Stomach (tissue), 19 donors: Measurements from ENCODE around the gene CXCR3. TPM values are rescaled to one million over a fixed set of nuclear protein-coding genes. Genes with fewer than 3 reads are reported as not detected.

Source experiments
- DNase-seq, 2 donors: peaks; one replicate each; pipeline versions ENCODE4 v3.0.0 to v3.0.0-alpha.2; 2013 to 2019
- H3K27ac ChIP-seq, 5 donors: fragments of 200-600 bp in 4 of 5; sonication (generic) in 4 of 5; one replicate each; pipeline ENCODE4 v1.5.1; 2013 to 2019; ENCODE audit warnings: mild to moderate bottlenecking in 1 of 5, moderate library complexity in 1 of 5
- H3K27me3 ChIP-seq, 3 donors: fragments of 200-600 bp; sonication (generic); one replicate each; pipeline ENCODE4 v1.5.1; 2017 to 2019; ENCODE audit warnings: mixed run types in 1 of 3
- H3K36me3 ChIP-seq, 4 donors: fragments of 200-600 bp; sonication (generic); 1 replicate in 3 of 4; 2 replicates in 1 of 4; pipeline ENCODE4 v1.5.1; 2016 to 2019
- H3K4me1 ChIP-seq, 4 donors: fragments of 200-600 bp; sonication (generic); one replicate each; pipeline ENCODE4 v1.5.1; 2016 to 2019
- H3K4me3 ChIP-seq, 4 donors: fragments of 200-600 bp; sonication (generic) in 3 of 4; one replicate each; pipeline ENCODE4 v1.5.1; 2016 to 2019; ENCODE audit warnings: mild to moderate bottlenecking in 1 of 4
- H3K9me3 ChIP-seq, 4 donors: fragments of 200-600 bp; sonication (generic); one replicate each; pipeline ENCODE4 v1.5.1; 2016 to 2019
- EP300 ChIP-seq: sonication (generic); formaldehyde crosslinking; IDR thresholded peaks from one replicate; pipeline ENCODE4 v1.6.1; 2017; ENCODE audit warnings: antibody characterized with exemption
- POLR2A ChIP-seq, 4 donors: fragments of 450-650 bp; IDR thresholded peaks; one replicate each; pipeline ENCODE4 v1.6.1; 2016; ENCODE audit warnings: antibody characterized with exemption in 4 of 4, control low read depth in 2 of 4, mild to moderate bottlenecking in 1 of 4, moderate library complexity in 1 of 4
- POLR2AphosphoS5 ChIP-seq, 3 donors: sonication (generic); formaldehyde crosslinking; IDR thresholded peaks; one replicate each; pipeline ENCODE4 v1.6.1; 2016; ENCODE audit warnings: antibody characterized with exemption in 3 of 3
- WGBS, 5 donors: extraction: QIAGEN DNeasy Blood & Tissue Kit in 3 of 5; methylation state at CpG; one replicate each; pipeline versions ENCODE4 v1.1.5 to v1.1.7; 2013 to 2018; 5-methylcytosine and 5-hydroxymethylcytosine counted together
- intact Hi-C: fragments of 100-400 bp; cut with DNase I; formaldehyde crosslinking; loops from one replicate; pipeline ENCODE4 v1.15.1; 2023; ENCODE audit warnings: low total_unique reads
- long read RNA-seq, 10 donors: transcript quantifications; one replicate each; lab custom pipeline, GENCODE V29; 2026
- polyA plus RNA-seq, 3 donors: library from polyadenylated mRNA; stranded (reverse); fragments of 200-250 nt; gene quantifications; one replicate each; pipeline ENCODE4 v1.2.3, GENCODE V29; 2013
- total RNA-seq, 5 donors: library from RNA; depleted of rRNA; stranded (reverse); fragments of >200 nt; gene quantifications; one replicate each; pipeline versions ENCODE4 v1.1.0 to v1.2.3, GENCODE V29; 2014 to 2016
- TF ChIP-seq, protein P1 (sequence below), 7 experiments: fragments of 450-650 bp in 4 of 7; fragments of 200-600 bp in 3 of 7; sonication (generic) in 3 of 7; IDR thresholded peaks; one replicate each; pipeline ENCODE4 v1.5.1; 2016 to 2019; ENCODE audit warnings: antibody characterized with exemption in 7 of 7, control low read depth in 2 of 7, mild to moderate bottlenecking in 1 of 7
- donor health status: healthy with polysubstance abuse.
- donor health status: Bipolar disorder and iron deficiency.
- donor health status: healthy.

CXCR3 gene
- total RNA-seq (not detected), polyA plus RNA-seq (1 to 10 TPM in 1 of 3 donors, under 1 TPM in 2; 0.19 to 1.5 (median 0.28) TPM)
- long read RNA-seq, donor 1 = 0 reads
- long read RNA-seq, donor 2 = 0 reads
- long read RNA-seq, donor 3 = 0 reads
- long read RNA-seq, donor 4 = 0 reads
- long read RNA-seq, donor 5, partial matches to known transcripts = 0 of 1 reads
- long read RNA-seq, donor 5, other reads (novel, unspliced or antisense) = 0 of 1 reads
- long read RNA-seq, donor 6 = 0 reads
- long read RNA-seq, donor 7 = 0 reads
- long read RNA-seq, donor 8 = 0 reads
- long read RNA-seq, donor 9 = 0 reads
- long read RNA-seq, donor 10 = 0 reads

DNA sequence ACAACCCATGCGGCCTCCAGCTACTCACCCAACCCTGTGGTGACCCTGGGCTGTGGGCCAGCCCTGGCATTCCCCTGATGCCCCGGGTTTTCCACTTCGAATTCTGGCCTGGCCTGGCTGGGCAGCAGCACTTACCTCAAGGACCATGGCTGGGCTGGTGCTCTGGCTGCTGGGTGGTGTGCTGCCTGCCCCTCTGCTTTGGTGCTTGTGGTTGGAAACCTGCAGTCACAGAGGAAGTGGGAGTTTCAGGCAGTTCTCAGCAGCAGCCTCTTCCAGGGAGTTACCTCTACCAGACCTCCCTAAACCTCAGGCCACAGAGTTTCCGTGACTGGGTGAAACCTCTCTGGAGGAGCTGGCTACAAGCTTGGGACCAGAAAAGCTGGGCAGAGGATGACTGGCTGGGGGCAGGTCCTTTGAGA lies at the start of gene CXCR3:
Gene CXCR3 (minus strand): TSS at position 209 of the 419 bp plus-strand sequence. CDS start 62 bp downstream, at position 147.
- no peak for TF ChIP-seq POLR2AphosphoS5 (IDR thresholded peaks at IDR 0.05)
- TF ChIP-seq, protein P1, sequence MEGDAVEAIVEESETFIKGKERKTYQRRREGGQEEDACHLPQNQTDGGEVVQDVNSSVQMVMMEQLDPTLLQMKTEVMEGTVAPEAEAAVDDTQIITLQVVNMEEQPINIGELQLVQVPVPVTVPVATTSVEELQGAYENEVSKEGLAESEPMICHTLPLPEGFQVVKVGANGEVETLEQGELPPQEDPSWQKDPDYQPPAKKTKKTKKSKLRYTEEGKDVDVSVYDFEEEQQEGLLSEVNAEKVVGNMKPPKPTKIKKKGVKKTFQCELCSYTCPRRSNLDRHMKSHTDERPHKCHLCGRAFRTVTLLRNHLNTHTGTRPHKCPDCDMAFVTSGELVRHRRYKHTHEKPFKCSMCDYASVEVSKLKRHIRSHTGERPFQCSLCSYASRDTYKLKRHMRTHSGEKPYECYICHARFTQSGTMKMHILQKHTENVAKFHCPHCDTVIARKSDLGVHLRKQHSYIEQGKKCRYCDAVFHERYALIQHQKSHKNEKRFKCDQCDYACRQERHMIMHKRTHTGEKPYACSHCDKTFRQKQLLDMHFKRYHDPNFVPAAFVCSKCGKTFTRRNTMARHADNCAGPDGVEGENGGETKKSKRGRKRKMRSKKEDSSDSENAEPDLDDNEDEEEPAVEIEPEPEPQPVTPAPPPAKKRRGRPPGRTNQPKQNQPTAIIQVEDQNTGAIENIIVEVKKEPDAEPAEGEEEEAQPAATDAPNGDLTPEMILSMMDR (IDR thresholded peaks at IDR 0.05) = no peak
- TF ChIP-seq POLR2A (IDR thresholded peaks at IDR 0.05) = no peak
- TF ChIP-seq EP300 = no peak
- Histone ChIP-seq H3K27ac (peak within 1 kb of the TSS in 2 of 5 donors; percentile 5 to 57), H3K4me1 (peaks cover 9 to 25% (median 17%) of the 10 kb centered on the region in 4 donors), H3K36me3 (peaks cover 0 to 16% (median 14%) of the 10 kb centered on the region in 4 donors), H3K27me3 (no peaks in the 10 kb centered on the region), H3K4me3 (peak within 1 kb of the TSS in 2 of 4 donors; percentile 4 to 11), H3K9me3 (no peaks in the 10 kb centered on the region)
- WGBS, 5 donors = 45 to 61% (median 47%) methylated on average over 4 of the region's 4 CpGs; no CpG with 5 or more reads in 1 of the 5 donors
- intact Hi-C loops = no loop called here
- no peak for DNase-seq

DNA sequence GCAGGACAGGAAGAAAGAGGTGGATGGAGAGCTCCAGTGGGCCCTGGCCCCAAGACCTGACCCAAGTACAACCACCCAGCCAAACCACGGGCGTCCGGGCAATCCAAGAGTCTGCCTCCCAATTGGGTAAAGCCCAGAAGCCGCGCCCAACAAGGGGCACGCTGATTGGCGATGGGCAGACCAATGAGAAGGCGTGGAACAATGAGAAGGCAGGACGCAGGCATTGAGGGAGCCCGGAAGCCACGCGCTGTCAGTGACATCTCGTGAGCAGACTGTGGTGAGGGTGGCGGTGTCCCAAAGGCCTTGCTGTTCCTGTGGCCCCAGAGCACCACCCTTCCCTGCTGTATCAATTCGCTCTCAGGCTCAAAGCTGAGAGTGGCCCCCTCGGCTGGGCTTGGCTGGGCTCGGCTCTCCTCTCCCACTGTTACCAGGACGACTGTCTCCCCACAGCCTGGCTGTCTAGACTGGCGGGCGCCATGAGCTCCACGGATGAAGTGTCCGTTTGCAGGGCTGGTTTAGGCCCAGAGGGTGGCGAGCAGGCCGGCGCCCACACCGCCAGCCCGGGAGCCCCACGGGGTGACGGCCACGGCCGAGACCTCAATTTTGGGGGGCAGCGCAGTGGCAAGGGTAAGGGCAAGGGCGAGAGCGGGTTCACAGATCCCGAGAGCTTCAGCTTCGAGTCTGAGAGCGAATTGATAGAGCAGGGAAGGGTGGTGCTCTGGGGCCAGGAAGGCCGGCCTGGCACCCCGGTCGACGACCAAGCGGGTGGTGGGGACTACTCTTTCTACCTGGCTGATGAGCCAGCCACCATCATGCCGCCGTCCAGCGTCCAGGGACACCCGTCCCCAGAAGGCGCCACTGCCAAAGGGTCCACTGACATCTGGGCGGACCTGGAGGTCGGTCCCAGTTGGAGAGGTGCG lies 49.3 kb upstream of the CXCR3 start, which contains the start of gene LOC101059915:
Gene LOC101059915 (plus strand): TSS at position 219 of the 920 bp plus-strand sequence.
- Histone ChIP-seq H3K9me3 (no peaks in the 10 kb centered on the region), H3K27ac (no peak within 1 kb of the TSS), H3K36me3 (no peaks in the 10 kb centered on the region), H3K4me1 (no peaks in the 10 kb centered on the region), H3K27me3 (no peaks in the 10 kb centered on the region), H3K4me3 (no peak within 1 kb of the TSS)
- TF ChIP-seq POLR2AphosphoS5 (IDR thresholded peaks at IDR 0.05) = no peak
- no peak for TF ChIP-seq POLR2A (IDR thresholded peaks at IDR 0.05)
- no peak for TF ChIP-seq EP300
- TF ChIP-seq, protein P1 (IDR thresholded peaks at IDR 0.05) = no peak
- WGBS, 5 donors = 91 to 96% (median 94%) methylated on average over 11 to 50 of the region's 50 CpGs
- intact Hi-C loops = no loop called here
- DNase-seq = no peak

DNA sequence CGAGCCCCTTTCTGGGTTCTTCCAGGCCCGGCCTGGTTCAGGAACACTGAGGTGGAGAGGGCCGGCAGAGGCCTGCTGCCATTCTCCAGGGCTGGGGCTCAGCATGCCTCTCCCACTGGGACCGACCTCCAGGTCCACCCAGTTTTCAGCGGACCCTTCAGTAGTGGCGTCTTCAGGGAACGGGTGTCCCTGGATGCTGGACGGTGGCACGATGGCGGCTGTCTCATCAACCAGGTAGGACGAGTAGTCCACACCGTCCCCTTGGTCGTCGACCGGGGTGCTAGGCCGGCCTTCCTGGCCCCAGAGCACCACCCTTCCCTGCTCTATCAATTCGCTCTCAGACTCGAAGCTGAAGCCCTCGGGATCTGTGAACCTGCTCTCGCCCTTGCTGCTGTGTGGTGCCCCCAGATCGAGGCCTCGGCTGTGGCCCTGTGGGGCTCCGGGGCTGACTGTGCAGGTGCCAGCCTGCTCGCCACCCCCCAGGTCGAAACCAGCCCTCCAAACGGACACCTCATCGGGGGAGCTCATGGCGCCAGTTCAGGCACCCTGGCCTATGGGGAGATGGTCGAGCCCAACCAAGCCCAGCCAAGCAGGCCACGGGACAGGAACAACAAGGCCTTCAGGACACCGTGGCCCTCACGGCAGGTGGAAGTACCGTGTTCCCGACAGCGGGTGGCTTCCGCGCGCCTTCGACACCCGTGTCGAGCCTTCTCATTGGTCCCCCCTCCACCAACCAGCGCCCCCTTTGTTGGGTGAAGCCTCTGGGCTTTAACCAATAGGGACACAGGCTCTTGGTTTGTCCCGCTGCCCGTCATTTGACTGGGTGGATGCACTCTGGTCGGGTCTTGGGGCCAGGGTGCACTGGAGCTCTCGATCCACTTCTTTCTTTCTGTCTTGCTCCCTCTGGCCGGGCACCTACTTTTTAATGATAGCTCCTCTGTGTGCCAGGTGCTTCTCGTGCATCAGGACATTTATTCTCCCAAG lies 48.2 kb upstream of the CXCR3 start:
- Histone ChIP-seq H3K27ac (no peak overlapping the region), H3K4me1 (no peaks in the 10 kb centered on the region), H3K4me3 (no peak overlapping the region), H3K9me3 (no peaks in the 10 kb centered on the region), H3K36me3 (no peaks in the 10 kb centered on the region), H3K27me3 (no peaks in the 10 kb centered on the region)
- intact Hi-C loops = no loop called here
- whole genome bisulfite sequencing, 5 donors = 89 to 96% (median 94%) methylated on average over 16 to 48 of the region's 48 CpGs
- TF ChIP-seq, protein P1 (IDR thresholded peaks at IDR 0.05) = no peak
- TF ChIP-seq EP300 = no peak
- DNase-seq = no peak
